Kidney (tissue), 14 donors: ENCODE measurements around the gene FAM117B. TPM values are rescaled to one million over a fixed set of nuclear protein-coding genes. Genes with fewer than 3 reads are reported as not detected.

Source experiments
- DNase-seq, 5 donors: peaks; one replicate each; pipeline ENCODE4 v3.0.0-alpha.2; 2013 to 2020
- FAIRE-seq: peaks from 2 replicates; lab custom pipeline; 2012; peaks lifted over from hg19 to GRCh38; lab: Jason Lieb, UNC
- H3K27ac ChIP-seq, 2 donors: one replicate each; pipeline ENCODE4 v1.7.0; 2013; ENCODE audit warnings: low read depth in 2 of 2, low read length in 2 of 2, inconsistent platforms in 1 of 2
- H3K27me3 ChIP-seq: one replicate; pipeline ENCODE4 v1.7.1; 2013; ENCODE audit warnings: low read length, inconsistent platforms; ENCODE audit not compliant: control insufficient read depth, insufficient read depth
- H3K36me3 ChIP-seq, 3 donors: one replicate each; pipeline versions ENCODE4 v1.7.0 to v1.7.1; 2013; ENCODE audit warnings: low read length in 3 of 3, control low read depth in 1 of 3, inconsistent platforms in 1 of 3; ENCODE audit not compliant: insufficient read depth in 3 of 3, control insufficient read depth in 2 of 3
- H3K4me1 ChIP-seq, 3 donors: one replicate each; pipeline versions ENCODE4 v1.7.0 to v1.7.1; 2013; ENCODE audit warnings: low read length in 3 of 3, inconsistent platforms in 1 of 3, low read depth in 1 of 3; ENCODE audit not compliant: control insufficient read depth in 2 of 3, insufficient read depth in 2 of 3
- H3K4me3 ChIP-seq, 3 donors: one replicate each; pipeline versions ENCODE4 v1.7.0 to v1.8.1; 2013; ENCODE audit warnings: low read length in 3 of 3, control low read depth in 1 of 3, inconsistent platforms in 1 of 3
- H3K9ac ChIP-seq, 3 donors: one replicate each; pipeline versions ENCODE4 v1.7.0 to v1.7.1; 2013; ENCODE audit warnings: low read length in 3 of 3, control low read depth in 1 of 3, inconsistent platforms in 1 of 3
- H3K9me3 ChIP-seq, 3 donors: one replicate each; pipeline versions ENCODE4 v1.7.0 to v1.7.1; 2013; ENCODE audit warnings: low read length in 3 of 3, control low read depth in 1 of 3, inconsistent platforms in 1 of 3; ENCODE audit not compliant: control insufficient read depth in 2 of 3, insufficient read depth in 1 of 3
- CTCF ChIP-seq: IDR thresholded peaks from 3 replicates; pipeline ENCODE4 v1.5.1; 2012; ENCODE audit warnings: mild to moderate bottlenecking, moderate library complexity, borderline replicate concordance; ENCODE audit not compliant: insufficient read depth; ENCODE audit errors: extremely low read depth
- intact Hi-C: fragments of 100-400 bp; cut with DNase I; formaldehyde crosslinking; loops from one replicate; pipeline ENCODE4 v1.11.1; 2022
- polyA plus RNA-seq: library from polyadenylated mRNA; stranded (reverse); fragments of 350-450 nt; fragmentation: Illumina TruSeq; extraction: RNeasy Lipid Tissue Mini Kit (QIAGEN cat#74804); gene quantifications from one replicate; pipeline ENCODE4 v1.2.3, GENCODE V29; 2014; ENCODE audit warnings: low read depth, low replicate concordance; ENCODE audit not compliant: insufficient read depth
- total RNA-seq: library from RNA; stranded (reverse); fragmentation: NEBNext Ultra II Directional; extraction: Animal tissue kit (Norgen Biotek cat#: 25700); gene quantifications from one replicate; pipeline ENCODE4 v1.2.1, GENCODE V29; 2021
- donor health status: control.
- donor health status: control.
- donor health status: control.
- donor health status: control.
- donor health status: control.
- donor health status: DM: yes; HTN: yes; CAD: no.
- donor health status: Normal renal cell carcinoma (clear cell type).

The FAM117B gene
- total and polyA plus RNA-seq, 2 donors from 2014 or later: 4.1 to 14.8 TPM

- intact Hi-C loops: no loop called here
- FAIRE-seq: peak; percentile 66
- no peak overlapping the region for H3K9ac ChIP-seq
- DNase-seq: peak in 4 of 5 donors; percentile 30 to 80 (median 60)
- no peaks in the 10 kb centered on the region for H3K27me3 ChIP-seq
- H3K4me1 ChIP-seq: no peaks in the 10 kb centered on the region
- H3K27ac ChIP-seq: no peak overlapping the region
- no peaks in the 10 kb centered on the region for H3K36me3 ChIP-seq
- no peak overlapping the region for H3K4me3 ChIP-seq
- no peaks in the 10 kb centered on the region for H3K9me3 ChIP-seq
- TF ChIP-seq CTCF: no peak
These were observed 181.0 kb downstream of the FAM117B start for GRCh38 chr2:202815548-202816360.

- DNase-seq: no peak
These were observed 183.0 kb downstream of the FAM117B start for GRCh38 chr2:202817771-202818170.

GRCh38 chr2:202818321-202818720, 183.6 kb downstream of the FAM117B start:
- no peaks in the 10 kb centered on the region for H3K36me3 ChIP-seq
- intact Hi-C loops: no loop called here
- no peak overlapping the region for H3K27ac ChIP-seq
- no peaks in the 10 kb centered on the region for H3K27me3 ChIP-seq
- DNase-seq (no peak), FAIRE-seq (no peak)
- H3K9ac ChIP-seq: no peak overlapping the region
- H3K4me1 ChIP-seq: no peaks in the 10 kb centered on the region
- no peaks in the 10 kb centered on the region for H3K9me3 ChIP-seq
- no peak for TF ChIP-seq CTCF
- no peak overlapping the region for H3K4me3 ChIP-seq

More at GRCh38 chr2:202817771-202818170, 183.0 kb downstream of the FAM117B start:
- TF ChIP-seq CTCF: no peak
- intact Hi-C loops: no loop called here
- no peaks in the 10 kb centered on the region for H3K9me3 ChIP-seq
- no peaks in the 10 kb centered on the region for H3K27me3 ChIP-seq
- H3K4me1 ChIP-seq: no peaks in the 10 kb centered on the region
- no peaks in the 10 kb centered on the region for H3K36me3 ChIP-seq
- no peak for FAIRE-seq
- no peak overlapping the region for H3K27ac ChIP-seq
- no peak overlapping the region for H3K9ac ChIP-seq
- H3K4me3 ChIP-seq: no peak overlapping the region

Other genes starting within 250 kb of the FAM117B start
- gene ICA1L, start 236.8 kb downstream of the FAM117B start, total RNA-seq: 9.9 TPM
- gene ICA1L, start 236.8 kb downstream of the FAM117B start, polyA plus RNA-seq: 1.5 TPM